Esophagus (tissue), 2 donors: ENCODE data around the gene METAP1D. TPM values are rescaled to one million over a fixed set of nuclear protein-coding genes. Genes with fewer than 3 reads are reported as not detected.
"Not testable (repeated sequence)": the region's sequence is repeated elsewhere in the genome, so short reads cannot be mapped to it uniquely, and the experiment has no call there.

Source experiments
- H3K27ac ChIP-seq, 2 donors: one replicate each; pipeline ENCODE4 v1.5.1; 2013; ENCODE audit warnings: low read depth in 2 of 2, mild to moderate bottlenecking in 2 of 2, inconsistent platforms in 1 of 2, low read length in 1 of 2, moderate library complexity in 1 of 2
- H3K27me3 ChIP-seq, 2 donors: one replicate each; pipeline ENCODE4 v1.6.1; 2013; ENCODE audit warnings: low read length in 2 of 2, control low read depth in 1 of 2, mild to moderate bottlenecking in 1 of 2; ENCODE audit not compliant: insufficient read depth in 2 of 2, control insufficient read depth in 1 of 2
- H3K36me3 ChIP-seq, 2 donors: one replicate each; pipeline ENCODE4 v1.6.1; 2013; ENCODE audit warnings: low read length in 1 of 2; ENCODE audit not compliant: control insufficient read depth in 2 of 2, insufficient read depth in 2 of 2
- H3K4me1 ChIP-seq, 2 donors: one replicate each; pipeline ENCODE4 v1.6.1; 2013; ENCODE audit warnings: low read length in 1 of 2; ENCODE audit not compliant: control insufficient read depth in 2 of 2, insufficient read depth in 2 of 2
- H3K4me3 ChIP-seq, 2 donors: one replicate each; pipeline ENCODE4 v1.5.1; 2013; ENCODE audit warnings: low read length in 2 of 2, mild to moderate bottlenecking in 2 of 2, low read depth in 1 of 2, moderate library complexity in 1 of 2
- H3K9me3 ChIP-seq, 2 donors: one replicate each; pipeline ENCODE4 v1.6.1; 2013; ENCODE audit warnings: mild to moderate bottlenecking in 2 of 2, low read depth in 1 of 2, low read length in 1 of 2, moderate library complexity in 1 of 2; ENCODE audit not compliant: control insufficient read depth in 2 of 2, insufficient read depth in 1 of 2
- WGBS, 2 donors: extraction: QIAGEN DNeasy Blood & Tissue Kit; methylation state at CpG; one replicate each; pipeline ENCODE4 v1.1.7; 2013; 5-methylcytosine and 5-hydroxymethylcytosine counted together
- polyA plus RNA-seq, 2 donors: library from polyadenylated mRNA; stranded (reverse); fragments of 200-250 nt; gene quantifications; one replicate each; pipeline ENCODE4 v1.2.3, GENCODE V29; 2013
- donor health status: healthy with polysubstance abuse.
- donor health status: Bipolar disorder and iron deficiency.

Gene METAP1D
- polyA plus RNA-seq, 2 donors = 2.8 to 5.0 TPM

DNA sequence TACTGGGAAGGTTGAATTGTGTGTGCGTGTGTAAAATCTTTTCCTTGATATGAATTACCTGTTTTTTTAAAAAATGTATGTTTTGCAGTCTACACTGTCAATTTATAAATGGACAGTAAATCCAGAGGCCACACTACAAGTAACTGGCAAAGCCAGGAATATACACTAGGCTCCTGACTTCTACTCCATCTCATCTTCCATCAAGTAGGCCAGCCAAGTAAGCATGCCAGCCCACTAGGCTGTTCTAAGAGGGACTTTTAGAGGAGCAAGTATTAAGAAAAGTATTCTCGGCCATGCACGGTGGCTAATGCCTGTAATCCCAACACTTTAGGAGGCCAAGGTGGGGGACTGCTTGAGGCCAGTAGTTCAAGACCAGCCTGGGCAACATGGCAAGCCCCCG lies 13.0 kb upstream of the METAP1D start:
- H3K27me3 ChIP-seq = no peaks in the 10 kb centered on the region
- H3K36me3 ChIP-seq = no peaks in the 10 kb centered on the region
- no peaks in the 10 kb centered on the region for H3K9me3 ChIP-seq
- no peak overlapping the region for H3K4me3 ChIP-seq
- no peaks in the 10 kb centered on the region for H3K4me1 ChIP-seq
- WGBS, 2 donors = 91 to 95% methylated on average over 4 of the region's 4 CpGs
- H3K27ac ChIP-seq = no peak overlapping the region

DNA sequence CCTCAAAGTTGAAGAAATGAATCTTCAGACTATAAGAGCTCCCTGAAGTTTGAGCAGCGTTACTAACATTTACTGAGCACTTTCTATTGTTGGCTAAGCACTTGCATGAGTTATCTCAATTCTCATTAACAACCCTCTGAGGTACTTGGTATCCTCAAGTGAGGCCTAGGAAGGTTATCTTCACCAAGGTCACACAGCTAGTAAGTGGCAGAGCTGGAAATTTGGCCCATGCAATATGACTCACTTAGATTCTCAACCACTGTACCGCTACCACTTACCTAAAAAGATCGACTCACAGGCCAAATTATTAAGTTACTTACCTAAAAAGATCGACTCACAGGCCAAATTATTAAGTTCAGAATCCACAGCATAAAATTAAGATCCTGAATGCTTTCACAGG lies 8.7 kb upstream of the METAP1D start:
- no peaks in the 10 kb centered on the region for H3K9me3 ChIP-seq
- H3K36me3 ChIP-seq = no peaks in the 10 kb centered on the region
- WGBS, 2 donors = 87 to 88% methylated on average over 4 of the region's 4 CpGs
- no peaks in the 10 kb centered on the region for H3K27me3 ChIP-seq
- H3K4me1 ChIP-seq = no peaks in the 10 kb centered on the region
- H3K27ac ChIP-seq = no peak overlapping the region
- no peak overlapping the region for H3K4me3 ChIP-seq

DNA sequence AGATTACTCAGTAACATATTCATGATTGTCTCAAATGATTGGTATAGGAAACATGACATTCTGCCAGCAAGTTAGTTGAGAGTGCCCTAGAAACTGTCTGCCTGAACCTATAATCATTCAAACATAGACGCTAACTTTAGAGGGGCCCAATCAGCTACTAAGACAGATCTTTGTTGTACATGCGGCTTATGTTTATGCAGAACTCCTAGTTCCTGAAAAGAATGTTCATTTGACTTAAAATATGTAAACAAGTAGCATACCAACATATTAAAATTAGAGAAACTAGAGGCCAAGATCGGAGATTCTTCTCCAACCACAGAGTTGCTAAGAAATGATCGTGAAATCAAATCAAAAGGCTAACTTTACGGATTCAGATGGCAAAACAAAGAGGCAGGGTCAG lies 4.2 kb upstream of the METAP1D start:
- Histone ChIP-seq H3K27ac (no peak overlapping the region), H3K27me3 (no peaks in the 10 kb centered on the region)
- WGBS, 2 donors = 87 to 89% methylated on average over 5 of the region's 5 CpGs

GRCh38 chr2:171996021-171996420 lies 3.7 kb upstream of the METAP1D start:
- WGBS, 2 donors = 92 to 94% methylated on average over 5 of the region's 5 CpGs
- H3K27ac ChIP-seq = no peak overlapping the region
- H3K4me3 ChIP-seq = no peak overlapping the region
- H3K9me3 ChIP-seq = no peaks in the 10 kb centered on the region
- no peaks in the 10 kb centered on the region for H3K27me3 ChIP-seq
- no peaks in the 10 kb centered on the region for H3K36me3 ChIP-seq
- no peaks in the 10 kb centered on the region for H3K4me1 ChIP-seq

More for the DNA sequence above, 4.2 kb upstream of the METAP1D start:
- H3K36me3 ChIP-seq = no peaks in the 10 kb centered on the region
- H3K4me1 ChIP-seq = no peaks in the 10 kb centered on the region
- H3K4me3 ChIP-seq = no peak overlapping the region
- H3K9me3 ChIP-seq = no peaks in the 10 kb centered on the region

DNA sequence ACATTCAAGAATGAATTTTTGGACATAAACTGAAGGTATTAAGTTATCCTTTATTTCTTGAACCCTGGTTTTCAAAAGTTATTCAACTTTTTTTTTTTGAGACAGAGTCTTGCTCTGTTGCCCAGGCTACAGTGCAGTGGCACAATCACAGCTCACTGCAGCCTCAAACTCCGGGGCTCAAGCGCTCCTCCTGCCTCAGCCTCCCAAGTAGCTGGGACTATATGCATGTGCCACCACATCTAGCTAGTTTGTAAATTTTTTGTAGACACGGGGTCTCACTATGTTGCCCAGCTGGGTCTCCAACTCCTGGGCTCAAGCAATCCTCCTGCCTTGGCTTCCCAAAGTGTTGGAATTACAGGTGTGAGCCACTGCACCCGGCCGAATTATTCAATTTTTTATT lies 2.7 kb upstream of the METAP1D start:
- not testable (repeated sequence) for H3K27me3 ChIP-seq, H3K4me3 ChIP-seq, H3K27ac ChIP-seq, H3K36me3 ChIP-seq, H3K4me1 ChIP-seq, H3K9me3 ChIP-seq
- 92 to 94% methylated on average over 5 of the region's 5 CpGs for WGBS, 2 donors

DNA sequence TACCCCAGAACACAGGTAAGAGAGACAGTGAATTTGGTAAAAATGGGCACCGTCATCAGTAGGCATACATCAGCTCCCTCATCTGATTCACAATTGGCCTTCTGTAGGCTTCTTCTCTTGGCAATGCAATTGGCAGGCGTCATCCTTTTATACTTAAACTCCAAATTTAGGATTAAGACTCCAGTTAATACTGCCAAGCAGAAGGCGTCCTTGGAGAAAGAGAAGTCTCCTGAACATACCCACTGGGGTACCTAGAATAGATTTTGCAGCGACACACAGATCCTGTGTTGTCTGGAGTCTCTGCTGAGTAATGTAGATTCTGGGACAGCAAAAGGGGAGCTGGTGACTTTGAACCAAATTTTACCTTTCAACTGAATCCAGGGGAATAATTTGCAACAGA lies 592 bp upstream of the METAP1D start:
- 22 to 30% methylated on average over 4 of the region's 4 CpGs for WGBS, 2 donors
- Histone ChIP-seq H3K9me3 (no peaks in the 10 kb centered on the region), H3K27me3 (no peaks in the 10 kb centered on the region), H3K36me3 (no peaks in the 10 kb centered on the region), H3K4me3 (peak overlapping the region; percentile 68), H3K4me1 (no peaks in the 10 kb centered on the region), H3K27ac (no peak overlapping the region)

- WGBS, 2 donors = 86 to 87% methylated on average over 13 of the region's 13 CpGs
- peak overlapping the region in 1 of 2 donors; percentile 68 for H3K4me3 ChIP-seq
- H3K36me3 ChIP-seq = no peaks in the 10 kb centered on the region
- no peaks in the 10 kb centered on the region for H3K9me3 ChIP-seq
- no peak overlapping the region for H3K27ac ChIP-seq
- no peaks in the 10 kb centered on the region for H3K4me1 ChIP-seq
- no peaks in the 10 kb centered on the region for H3K27me3 ChIP-seq
Observed at GRCh38 chr2:172000696-172001361, 1.1 kb downstream of the METAP1D start.

GRCh38 chr2:172007372-172007771 lies 7.6 kb downstream of the METAP1D start:
- WGBS, 2 donors = 100% methylated on average over 1 of the region's 1 CpG
- Histone ChIP-seq H3K4me1 (no peaks in the 10 kb centered on the region), H3K9me3 (no peaks in the 10 kb centered on the region), H3K27ac (no peak overlapping the region), H3K4me3 (no peak overlapping the region), H3K36me3 (no peaks in the 10 kb centered on the region), H3K27me3 (no peaks in the 10 kb centered on the region)

DNA sequence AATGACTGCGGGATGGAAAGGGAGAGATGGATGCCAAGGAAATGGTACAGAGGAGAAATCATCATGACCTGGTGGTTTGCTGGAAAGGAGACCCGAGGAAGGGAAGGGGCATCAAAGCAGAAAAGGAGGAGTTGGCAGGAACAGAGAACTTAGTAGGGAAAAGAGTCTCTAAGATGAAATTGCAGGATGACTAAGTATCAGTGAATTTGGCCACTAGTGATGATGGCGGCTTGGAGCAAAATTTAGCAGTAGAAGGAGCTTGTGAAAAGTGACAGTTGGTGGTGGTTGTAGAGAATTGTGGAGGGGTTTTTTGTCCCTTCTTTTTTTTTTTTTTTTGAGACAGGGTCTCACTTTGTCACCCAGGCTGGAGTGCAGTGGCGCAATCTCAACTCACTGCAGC lies 10.1 kb downstream of the METAP1D start:
- H3K9me3 ChIP-seq = no peaks in the 10 kb centered on the region
- H3K4me3 ChIP-seq = no peak overlapping the region
- no peaks in the 10 kb centered on the region for H3K27me3 ChIP-seq
- H3K36me3 ChIP-seq = no peaks in the 10 kb centered on the region
- no peaks in the 10 kb centered on the region for H3K4me1 ChIP-seq
- no peak overlapping the region for H3K27ac ChIP-seq
- WGBS, 2 donors = 95 to 97% methylated on average over 4 of the region's 4 CpGs

DNA sequence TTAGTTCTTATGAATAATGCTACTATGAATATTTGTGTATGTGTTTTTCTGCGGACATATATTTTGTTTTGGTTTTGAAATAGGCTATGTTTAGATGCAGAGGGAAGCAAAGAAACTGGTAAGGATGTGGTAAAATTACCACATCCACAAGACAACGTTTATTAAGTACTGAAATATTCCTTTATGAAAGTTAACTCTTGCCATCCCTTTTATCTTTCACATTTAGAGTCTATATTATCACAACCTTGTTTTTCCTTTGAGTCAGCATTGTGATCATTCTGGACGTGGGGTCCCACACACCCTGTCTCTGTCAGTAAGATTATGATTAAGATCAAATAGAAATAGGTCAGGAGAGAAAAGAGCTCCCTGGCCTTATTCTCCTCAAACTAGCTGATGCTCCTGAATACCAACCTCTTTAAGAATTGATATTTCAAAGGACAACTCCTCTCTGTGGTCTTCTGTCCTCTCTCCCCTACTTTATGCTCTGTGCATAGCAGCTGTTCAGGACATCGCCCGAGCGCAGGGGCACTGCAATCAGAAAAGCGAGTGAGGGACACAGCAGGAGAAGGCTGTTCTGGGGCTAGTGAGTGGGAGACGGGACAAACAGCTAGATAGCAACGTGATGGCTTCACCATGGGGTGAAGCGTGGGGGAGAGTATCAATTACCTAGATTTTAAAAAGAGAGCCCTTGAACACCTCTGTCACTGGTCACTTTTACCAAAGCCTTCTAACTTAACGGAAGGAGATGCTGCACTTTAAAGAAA lies 12.2 kb downstream of the METAP1D start:
- Histone ChIP-seq H3K36me3 (no peaks in the 10 kb centered on the region), H3K27me3 (no peaks in the 10 kb centered on the region), H3K4me3 (no peak overlapping the region), H3K9me3 (no peaks in the 10 kb centered on the region), H3K4me1 (no peaks in the 10 kb centered on the region), H3K27ac (no peak overlapping the region)
- 80% methylated on average over 11 of the region's 11 CpGs for WGBS, 2 donors
